Measurements from ENCODE around the gene TUT7. TPM values are rescaled to one million over a fixed set of nuclear protein-coding genes. Genes with fewer than 3 reads are reported as not detected.
A peak's percentile ranks its signal among the peaks of the same experiment; 100 is the strongest.

Gene TUT7
- total RNA-seq, 1 experiment from 2014 or later = 24.5 TPM

GRCh38 chr9:86285261-86285660, 68.9 kb downstream of the TUT7 start:
- Mint-ChIP-seq H3K4me1 (peaks cover 57% of the 10 kb centered on the region), H3K27me3 (ENCODE audit: low read depth) (peaks cover 9% of the 10 kb centered on the region), H3K27ac (0 out of 2 replicates have a peak overlapping the region, but pooled peaks have one; percentile 13), H3K9me3 (no peaks in the 10 kb centered on the region), H3K36me3 (no peaks in the 10 kb centered on the region), H3K4me3 (no peak overlapping the region)
- POLR2A ChIA-PET = no interaction called here
- TF ChIP-seq ZNF263 (CRISPR knock-in tag; IDR thresholded peaks at IDR 0.05; ENCODE audit: low read depth) = no peak
- no peak for TF ChIP-seq SOX15 (CRISPR knock-in tag; IDR thresholded peaks at IDR 0.05)
- no peak for TF ChIP-seq EMX1 (CRISPR knock-in tag; IDR thresholded peaks at IDR 0.05)
- TF ChIP-seq RELA (CRISPR knock-in tag; IDR thresholded peaks at IDR 0.05; ENCODE audit: borderline replicate concordance) = no peak
- no peak for TF ChIP-seq NR1H2 (CRISPR knock-in tag; IDR thresholded peaks at IDR 0.05)
- TF ChIP-seq ERG (CRISPR knock-in tag; IDR thresholded peaks at IDR 0.05) = no peak
- no peak for TF ChIP-seq IRF2 (CRISPR knock-in tag; IDR thresholded peaks at IDR 0.05; ENCODE audit: borderline replicate concordance, low read depth)
- CTCF ChIA-PET = no interaction called here
- DNase-seq (ENCODE audit: low spot score) (no peak), ATAC-seq (no peak)

GRCh38 chr9:86282979-86283535, 71.2 kb downstream of the TUT7 start:
- peaks cover 9% of the 10 kb centered on the region for H3K27me3 Mint-ChIP-seq (ENCODE audit: low read depth)
- peaks cover 50% of the 10 kb centered on the region for H3K4me1 Mint-ChIP-seq
- TF ChIP-seq NR2C2 (CRISPR knock-in tag; IDR thresholded peaks at IDR 0.05) (no peak), E2F5 (CRISPR knock-in tag; IDR thresholded peaks at IDR 0.05) (no peak), PRRX2 (CRISPR knock-in tag; IDR thresholded peaks at IDR 0.05) (no peak), ZNF671 (CRISPR knock-in tag; IDR thresholded peaks at IDR 0.05) (no peak), CBFB (CRISPR knock-in tag; IDR thresholded peaks at IDR 0.05; ENCODE audit: low read depth) (no peak), E2F1 (CRISPR knock-in tag; IDR thresholded peaks at IDR 0.05) (no peak), AR (CRISPR knock-in tag; IDR thresholded peaks at IDR 0.05) (no peak), GABPB1 (CRISPR knock-in tag; IDR thresholded peaks at IDR 0.05) (no peak), ZMAT4 (CRISPR knock-in tag; IDR thresholded peaks at IDR 0.05) (no peak), ATF3 (CRISPR knock-in tag; conservative IDR thresholded peaks at IDR 0.05) (no peak)
- H3K27ac Mint-ChIP-seq = peak overlapping the region; percentile 97
- ChIA-PET CTCF (interaction anchor here (0.8 to 1.5 kb wide), 3 partner anchors 81 to 239 kb away, joined by 4 to 5 read pairs (median 4); no protein-coding TSS in a partner anchor), POLR2A (interaction anchor here (0.7 to 1.0 kb wide), 6 partner anchors 12 to 211 kb away, joined by 3 to 5 read pairs (median 4); no protein-coding TSS in a partner anchor)
- H3K4me3 Mint-ChIP-seq = peak overlapping the region; percentile 87
- H3K36me3 Mint-ChIP-seq = peaks cover 12% of the 10 kb centered on the region
- DNase-seq (ENCODE audit: low spot score) (no peak), ATAC-seq (peak; percentile 11)
- no peaks in the 10 kb centered on the region for H3K9me3 Mint-ChIP-seq
